Ramos (cell line): ENCODE measurements around the gene MYO18A.

Experiments used
- in situ Hi-C: fragments of 300-500 bp; cut with MboI; formaldehyde crosslinking; loops from one replicate; pipeline ENCODE4 v1.14.3; 2022; ENCODE audit warnings: low sequenced_read_pairs; ENCODE audit not compliant: unreplicated experiment

The MYO18A gene

GRCh38 chr17:29063992-29064391 is 116.2 kb downstream of the MYO18A start:
- in situ Hi-C loops, result no loop called here

- in situ Hi-C loops, result no loop called here
Measured at GRCh38 chr17:29062215-29062614, 118.0 kb downstream of the MYO18A start.

GRCh38 chr17:29061036-29061435 is 119.2 kb downstream of the MYO18A start:
- in situ Hi-C loops, result no loop called here

- in situ Hi-C loops, result no loop called here
Measured at GRCh38 chr17:29060475-29060874, 119.7 kb downstream of the MYO18A start.

- in situ Hi-C loops, result no loop called here
Measured at GRCh38 chr17:29059281-29059680, 120.9 kb downstream of the MYO18A start.

GRCh38 chr17:29058391-29058790 is 121.8 kb downstream of the MYO18A start:
- in situ Hi-C loops, result no loop called here

- in situ Hi-C loops, result no loop called here
Measured at GRCh38 chr17:29057361-29057760, 122.8 kb downstream of the MYO18A start.

GRCh38 chr17:29054835-29055234 is 125.4 kb downstream of the MYO18A start:
- in situ Hi-C loops, result no loop called here

- in situ Hi-C loops, result no loop called here
Measured at GRCh38 chr17:29051731-29052130, 128.5 kb downstream of the MYO18A start.

- in situ Hi-C loops, result no loop called here
Measured at GRCh38 chr17:29051194-29051593, 129.0 kb downstream of the MYO18A start.

GRCh38 chr17:29050176-29050575 is 130.0 kb downstream of the MYO18A start:
- in situ Hi-C loops, result no loop called here

- in situ Hi-C loops, result no loop called here
Measured at GRCh38 chr17:29049541-29050145, 130.6 kb downstream of the MYO18A start.

GRCh38 chr17:29048440-29049368 is 131.5 kb downstream of the MYO18A start:
- in situ Hi-C loops, result no loop called here

GRCh38 chr17:29046473-29046839 is 133.7 kb downstream of the MYO18A start:
- in situ Hi-C loops, result no loop called here

- in situ Hi-C loops, result no loop called here
Measured at GRCh38 chr17:29045734-29046472, 134.3 kb downstream of the MYO18A start.

GRCh38 chr17:29045026-29045425 is 135.2 kb downstream of the MYO18A start:
- in situ Hi-C loops, result no loop called here

GRCh38 chr17:29043539-29044145 is 136.6 kb downstream of the MYO18A start:
- in situ Hi-C loops, result no loop called here

GRCh38 chr17:29042679-29043538 is 137.3 kb downstream of the MYO18A start, which contains the start of gene PIPOX:
TSS of gene PIPOX (plus strand) at chr17:29043141. CDS start at chr17:29043226, 85 bp downstream.
- in situ Hi-C loops, result no loop called here

GRCh38 chr17:29042026-29042678 is 138.0 kb downstream of the MYO18A start:
- in situ Hi-C loops, result no loop called here
